Peyer's patch (tissue), 4 donors: Measurements from ENCODE around the gene RUBCNL. TPM values are rescaled to one million over a fixed set of nuclear protein-coding genes. Genes with fewer than 3 reads are reported as not detected.

Source experiments
- DNase-seq, 3 donors: peaks; one replicate each; pipeline ENCODE4 v3.0.0-alpha.2; 2017 to 2019
- H3K27ac ChIP-seq, 4 donors: fragments of 200-600 bp; sonication (generic); one replicate each; pipeline ENCODE4 v1.5.1; 2016 to 2019
- H3K27me3 ChIP-seq, 2 donors: fragments of 200-600 bp; sonication (generic); one replicate each; pipeline ENCODE4 v1.5.1; 2019
- H3K36me3 ChIP-seq, 3 donors: fragments of 200-600 bp; sonication (generic); one replicate each; pipeline ENCODE4 v1.5.1; 2016 to 2019
- H3K4me1 ChIP-seq, 4 donors: fragments of 200-600 bp; sonication (generic); one replicate each; pipeline ENCODE4 v1.5.1; 2016 to 2019
- H3K4me3 ChIP-seq, 4 donors: fragments of 200-600 bp; sonication (generic); 1 replicate in 3 of 4; 2 replicates in 1 of 4; pipeline ENCODE4 v1.5.1; 2016 to 2019; ENCODE audit warnings: mild to moderate bottlenecking in 1 of 4
- H3K9me3 ChIP-seq, 4 donors: fragments of 200-600 bp; sonication (generic); one replicate each; pipeline ENCODE4 v1.5.1; 2016 to 2019; ENCODE audit warnings: mild to moderate bottlenecking in 1 of 4
- POLR2A ChIP-seq, 2 donors: fragments of 450-650 bp; IDR thresholded peaks; one replicate each; pipeline ENCODE4 v1.5.1; 2017; ENCODE audit warnings: antibody characterized with exemption in 2 of 2, mild to moderate bottlenecking in 2 of 2, moderate library complexity in 2 of 2
- total RNA-seq, 4 donors: library from RNA; depleted of rRNA; stranded (reverse); fragments of >200 nt; gene quantifications; one replicate each; pipeline ENCODE4 v1.1.0, GENCODE V29; 2016
- TF ChIP-seq, protein P1 (sequence below), 6 experiments: fragments of 450-650 bp in 4 of 6; fragments of 200-600 bp in 2 of 6; sonication (generic) in 1 of 6; IDR thresholded peaks; one replicate each; pipeline ENCODE4 v1.5.1; 2017 to 2019; ENCODE audit warnings: antibody characterized with exemption in 6 of 6, mild to moderate bottlenecking in 3 of 6, moderate library complexity in 1 of 6

The RUBCNL gene
- total RNA-seq, 4 donors from 2014 or later = 10.3 to 52.0 (median 13.9) TPM

DNA sequence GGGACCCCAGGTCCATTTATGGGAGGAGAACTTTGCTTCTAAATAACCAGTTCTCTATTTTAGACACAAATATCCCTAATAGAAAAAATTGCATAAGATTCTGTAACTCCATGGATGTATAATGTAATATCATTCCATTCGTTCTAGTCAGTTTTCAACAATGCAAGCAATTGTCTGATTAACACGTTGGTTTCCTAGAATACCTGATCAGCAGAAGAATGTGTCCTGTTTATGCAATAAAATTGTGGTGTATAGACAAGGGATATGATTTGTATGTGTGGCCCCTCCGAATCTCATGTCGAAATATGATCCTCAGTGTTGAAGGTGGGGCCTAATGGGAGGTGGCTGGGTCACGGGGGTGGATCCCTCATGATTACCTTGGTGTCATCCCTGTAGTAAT lies 62.1 kb downstream of the RUBCNL start:
- Histone ChIP-seq H3K27me3 (no peaks in the 10 kb centered on the region), H3K9me3 (no peaks in the 10 kb centered on the region), H3K27ac (no peak overlapping the region), H3K36me3 (no peaks in the 10 kb centered on the region), H3K4me3 (no peak overlapping the region), H3K4me1 (no peaks in the 10 kb centered on the region)
- TF ChIP-seq, protein P1, sequence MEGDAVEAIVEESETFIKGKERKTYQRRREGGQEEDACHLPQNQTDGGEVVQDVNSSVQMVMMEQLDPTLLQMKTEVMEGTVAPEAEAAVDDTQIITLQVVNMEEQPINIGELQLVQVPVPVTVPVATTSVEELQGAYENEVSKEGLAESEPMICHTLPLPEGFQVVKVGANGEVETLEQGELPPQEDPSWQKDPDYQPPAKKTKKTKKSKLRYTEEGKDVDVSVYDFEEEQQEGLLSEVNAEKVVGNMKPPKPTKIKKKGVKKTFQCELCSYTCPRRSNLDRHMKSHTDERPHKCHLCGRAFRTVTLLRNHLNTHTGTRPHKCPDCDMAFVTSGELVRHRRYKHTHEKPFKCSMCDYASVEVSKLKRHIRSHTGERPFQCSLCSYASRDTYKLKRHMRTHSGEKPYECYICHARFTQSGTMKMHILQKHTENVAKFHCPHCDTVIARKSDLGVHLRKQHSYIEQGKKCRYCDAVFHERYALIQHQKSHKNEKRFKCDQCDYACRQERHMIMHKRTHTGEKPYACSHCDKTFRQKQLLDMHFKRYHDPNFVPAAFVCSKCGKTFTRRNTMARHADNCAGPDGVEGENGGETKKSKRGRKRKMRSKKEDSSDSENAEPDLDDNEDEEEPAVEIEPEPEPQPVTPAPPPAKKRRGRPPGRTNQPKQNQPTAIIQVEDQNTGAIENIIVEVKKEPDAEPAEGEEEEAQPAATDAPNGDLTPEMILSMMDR (IDR thresholded peaks at IDR 0.05) = no peak
- no peak for TF ChIP-seq POLR2A (IDR thresholded peaks at IDR 0.05)
- DNase-seq = no peak

DNA sequence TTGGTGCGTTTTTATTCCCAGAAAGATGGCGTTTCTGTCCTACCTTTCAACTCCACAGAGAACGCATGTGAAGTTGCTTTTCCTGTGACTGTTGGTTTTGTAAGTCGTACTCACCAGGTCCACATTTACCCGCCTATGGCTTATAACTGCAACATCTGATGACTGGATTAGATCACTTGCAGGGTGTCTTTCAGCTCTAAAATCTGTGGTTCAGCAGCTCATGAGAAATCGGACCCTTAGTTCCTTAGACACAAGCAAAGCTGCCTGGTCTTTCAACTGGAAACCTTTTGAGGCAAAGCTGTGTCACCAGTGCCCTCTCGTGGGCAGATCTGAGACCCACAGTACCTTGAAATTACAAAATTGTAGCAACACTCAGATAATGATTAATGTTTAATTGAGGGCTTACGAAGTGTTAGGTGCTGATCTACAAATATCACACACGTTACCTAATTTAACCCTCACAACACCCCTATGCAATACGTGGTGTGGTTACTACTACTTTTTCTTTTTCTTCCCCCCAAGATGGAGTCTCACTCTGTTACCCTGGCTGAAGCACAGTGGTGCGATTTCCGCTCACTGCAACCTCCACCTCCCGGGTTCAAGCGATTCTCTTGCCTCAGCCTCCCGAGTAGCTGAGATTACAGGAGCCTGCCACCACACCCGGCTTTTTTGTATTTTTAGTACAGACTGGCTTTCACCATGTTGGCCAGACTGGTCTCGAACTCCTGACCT lies 65.4 kb downstream of the RUBCNL start:
- no peak overlapping the region for H3K27ac ChIP-seq
- TF ChIP-seq, protein P1 (IDR thresholded peaks at IDR 0.05) = peak; percentile 45 to 68 (median 61)
- no peak for TF ChIP-seq POLR2A (IDR thresholded peaks at IDR 0.05)
- no peaks in the 10 kb centered on the region for H3K9me3 ChIP-seq
- peak in 2 of 3 donors; percentile 49 to 85 for DNase-seq
- no peaks in the 10 kb centered on the region for H3K4me1 ChIP-seq
- no peaks in the 10 kb centered on the region for H3K27me3 ChIP-seq
- no peaks in the 10 kb centered on the region for H3K36me3 ChIP-seq
- H3K4me3 ChIP-seq = no peak overlapping the region

DNA sequence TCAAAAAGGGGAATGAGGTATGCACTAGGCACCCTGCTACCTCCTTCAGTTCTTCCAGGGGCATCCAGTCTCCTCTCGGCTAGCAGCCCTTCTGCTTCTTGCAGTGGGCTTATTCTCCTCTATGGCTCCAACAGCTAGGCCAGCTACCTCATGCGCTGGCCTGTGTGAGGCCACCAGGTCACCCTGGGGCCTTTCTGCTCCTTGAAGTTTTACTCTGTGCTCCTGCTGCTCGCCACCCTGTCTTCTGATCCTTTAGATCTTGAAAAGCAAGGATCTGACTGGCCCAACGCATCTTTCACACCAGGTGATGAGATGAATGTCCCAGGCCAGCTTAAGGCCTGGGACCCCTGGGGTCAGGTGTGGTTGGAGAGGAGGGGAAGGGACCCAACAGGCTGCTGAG lies 66.2 kb downstream of the RUBCNL start:
- H3K27me3 ChIP-seq = no peaks in the 10 kb centered on the region
- DNase-seq = no peak
- H3K36me3 ChIP-seq = no peaks in the 10 kb centered on the region
- no peak overlapping the region for H3K4me3 ChIP-seq
- H3K9me3 ChIP-seq = no peaks in the 10 kb centered on the region
- TF ChIP-seq, protein P1 (IDR thresholded peaks at IDR 0.05) = no peak
- TF ChIP-seq POLR2A (IDR thresholded peaks at IDR 0.05) = no peak
- no peaks in the 10 kb centered on the region for H3K4me1 ChIP-seq
- no peak overlapping the region for H3K27ac ChIP-seq

DNA sequence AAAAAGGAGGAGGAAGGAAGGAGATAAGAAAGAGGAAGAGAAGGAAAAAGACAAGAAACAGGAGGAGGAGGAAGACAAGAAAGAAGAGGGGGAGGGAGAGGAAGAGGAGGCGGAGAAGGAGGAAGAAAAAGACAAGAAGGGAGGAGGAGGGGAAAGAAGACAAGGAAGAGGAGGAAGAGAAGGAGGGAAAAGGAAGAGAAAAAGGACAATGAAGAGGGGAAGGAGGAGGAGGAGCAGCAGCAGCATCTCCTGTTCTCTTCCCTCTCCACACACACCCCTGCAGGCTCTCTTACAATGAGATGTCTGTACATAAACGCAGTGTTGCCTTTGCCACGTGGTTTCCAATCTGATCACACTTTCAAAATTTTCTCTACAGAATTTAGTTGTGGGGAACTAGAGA lies 66.6 kb downstream of the RUBCNL start:
- Histone ChIP-seq H3K27ac (no peak overlapping the region), H3K27me3 (no peaks in the 10 kb centered on the region), H3K36me3 (no peaks in the 10 kb centered on the region), H3K4me3 (no peak overlapping the region), H3K4me1 (no peaks in the 10 kb centered on the region), H3K9me3 (no peaks in the 10 kb centered on the region)
- no peak for DNase-seq
- TF ChIP-seq, protein P1 (IDR thresholded peaks at IDR 0.05) = no peak
- TF ChIP-seq POLR2A (IDR thresholded peaks at IDR 0.05) = no peak

DNA sequence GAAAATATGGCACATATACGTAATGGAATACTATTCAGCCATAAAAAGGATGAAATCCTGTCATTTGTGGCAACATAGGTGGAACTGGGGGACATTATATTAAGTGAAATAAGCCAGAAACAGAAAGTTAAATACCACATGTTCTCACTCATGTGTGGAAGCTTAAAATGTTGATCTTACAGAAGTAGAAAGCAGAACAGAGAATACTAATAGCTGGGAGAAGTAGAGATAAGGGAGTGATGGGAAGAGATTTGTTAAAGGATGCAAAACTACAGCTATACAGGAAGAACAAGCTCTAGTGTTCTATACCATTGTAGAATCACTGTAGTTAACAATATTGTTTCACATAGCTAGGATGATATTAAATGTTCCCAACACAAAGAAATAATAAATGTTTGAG lies 68.1 kb downstream of the RUBCNL start:
- H3K9me3 ChIP-seq = no peaks in the 10 kb centered on the region
- no peaks in the 10 kb centered on the region for H3K27me3 ChIP-seq
- no peak overlapping the region for H3K4me3 ChIP-seq
- TF ChIP-seq POLR2A (IDR thresholded peaks at IDR 0.05) = no peak
- TF ChIP-seq, protein P1 (IDR thresholded peaks at IDR 0.05) = no peak
- DNase-seq = no peak
- H3K27ac ChIP-seq = no peak overlapping the region
- no peaks in the 10 kb centered on the region for H3K36me3 ChIP-seq
- no peaks in the 10 kb centered on the region for H3K4me1 ChIP-seq
